Activated CD4-positive, alpha-beta memory T cell treated with anti-CD3 and anti-CD28 coated beads, Interleukin-2, amount 10 ng/mL, durations not matched to agents 7 days and 5 days (primary cell): ENCODE measurements around the gene DKK3. TPM values are rescaled to one million over a fixed set of nuclear protein-coding genes. Genes with fewer than 3 reads are reported as not detected.

Source experiments
- CTCF ChIA-PET: fragments of 350-600 bp; sonication (Branson Sonifier 250); formaldehyde crosslinking; loops from one replicate; lab custom pipeline; 2021; ENCODE audit warnings: antibody characterized with exemption, inconsistent platforms; lab: Charles Lee
- POLR2A ChIA-PET: fragments of 350-600 bp; sonication (Branson Sonifier 250); formaldehyde crosslinking; loops from one replicate; lab custom pipeline; 2021; ENCODE audit warnings: antibody characterized with exemption; lab: Charles Lee
- DNase-seq: peaks from one replicate; pipeline ENCODE4 v3.0.0-alpha.2; 2020
- H3K27ac Mint-ChIP-seq: one replicate; pipeline ENCODE4 v1.8.0; 2021; ENCODE audit warnings: mild to moderate bottlenecking, mixed read lengths
- H3K27me3 Mint-ChIP-seq: one replicate; pipeline ENCODE4 v1.8.0; 2021; ENCODE audit warnings: mixed read lengths
- H3K36me3 Mint-ChIP-seq: one replicate; pipeline ENCODE4 v1.8.0; 2021; ENCODE audit warnings: low read depth, mixed read lengths
- H3K4me1 Mint-ChIP-seq: one replicate; pipeline ENCODE4 v1.8.0; 2021; ENCODE audit warnings: mixed read lengths
- H3K4me3 Mint-ChIP-seq: one replicate; pipeline ENCODE4 v1.8.0; 2021; ENCODE audit warnings: mild to moderate bottlenecking, mixed read lengths
- H3K9me3 Mint-ChIP-seq: one replicate; pipeline ENCODE4 v1.8.0; 2021; ENCODE audit warnings: mixed read lengths
- total RNA-seq, 2 experiments: library from RNA; stranded (reverse); gene quantifications; one replicate each; pipeline ENCODE4 v1.2.3, GENCODE V29; 2021

The DKK3 gene
- total RNA-seq, 2 experiments from 2014 or later: not detected

- no peaks in the 10 kb centered on the region for H3K36me3 Mint-ChIP-seq
- POLR2A ChIA-PET: no interaction called here
- H3K27me3 Mint-ChIP-seq: peaks cover 82% of the 10 kb centered on the region
- peaks cover 7% of the 10 kb centered on the region for H3K4me1 Mint-ChIP-seq
- no peak overlapping the region for H3K4me3 Mint-ChIP-seq
- CTCF ChIA-PET: interaction anchor here (2.5 kb wide), 1 partner anchor 42 kb away, joined by 7 read pairs; no protein-coding TSS in a partner anchor
- no peak for DNase-seq
- no peak overlapping the region for H3K27ac Mint-ChIP-seq
- H3K9me3 Mint-ChIP-seq: no peaks in the 10 kb centered on the region
Observed at GRCh38 chr11:12008790-12009616, 577 bp upstream of the DKK3 start.

GRCh38 chr11:12007230-12007593, 1.2 kb downstream of the DKK3 start:
- no peak overlapping the region for H3K4me3 Mint-ChIP-seq
- ChIA-PET CTCF (interaction anchor here (1.2 to 1.3 kb wide), 2 partner anchors 20 to 41 kb away, joined by 3 to 4 read pairs; no protein-coding TSS in a partner anchor), POLR2A (no interaction called here)
- no peaks in the 10 kb centered on the region for H3K36me3 Mint-ChIP-seq
- H3K4me1 Mint-ChIP-seq: peaks cover 7% of the 10 kb centered on the region
- no peaks in the 10 kb centered on the region for H3K9me3 Mint-ChIP-seq
- peaks cover 82% of the 10 kb centered on the region for H3K27me3 Mint-ChIP-seq
- no peak for DNase-seq
- H3K27ac Mint-ChIP-seq: no peak overlapping the region

- DNase-seq: no peak
- ChIA-PET CTCF (interaction anchor here (1.2 to 1.3 kb wide), 2 partner anchors 19 to 41 kb away, joined by 3 to 4 read pairs; no protein-coding TSS in a partner anchor), POLR2A (no interaction called here)
- no peak overlapping the region for H3K27ac Mint-ChIP-seq
- H3K27me3 Mint-ChIP-seq: peaks cover 82% of the 10 kb centered on the region
- H3K36me3 Mint-ChIP-seq: no peaks in the 10 kb centered on the region
- peaks cover 7% of the 10 kb centered on the region for H3K4me1 Mint-ChIP-seq
- no peak overlapping the region for H3K4me3 Mint-ChIP-seq
- H3K9me3 Mint-ChIP-seq: no peaks in the 10 kb centered on the region
Observed at GRCh38 chr11:12006552-12007229, 1.7 kb downstream of the DKK3 start.

GRCh38 chr11:12005476-12005875, 3.0 kb downstream of the DKK3 start:
- Mint-ChIP-seq H3K27me3 (peaks cover 78% of the 10 kb centered on the region), H3K36me3 (no peaks in the 10 kb centered on the region), H3K9me3 (no peaks in the 10 kb centered on the region), H3K4me3 (no peak overlapping the region), H3K27ac (no peak overlapping the region), H3K4me1 (peaks cover 7% of the 10 kb centered on the region)
- CTCF ChIA-PET: interaction anchor here (1.0 kb wide), 2 partner anchors 17 to 40 kb away, joined by 3 read pairs; no protein-coding TSS in a partner anchor
- POLR2A ChIA-PET: no interaction called here
- no peak for DNase-seq

- H3K36me3 Mint-ChIP-seq: no peaks in the 10 kb centered on the region
- CTCF ChIA-PET: interaction anchor here (1.0 to 1.5 kb wide), 3 partner anchors 17 to 40 kb away, joined by 3 to 4 read pairs (median 3); no protein-coding TSS in a partner anchor
- peaks cover 7% of the 10 kb centered on the region for H3K4me1 Mint-ChIP-seq
- no peak overlapping the region for H3K27ac Mint-ChIP-seq
- POLR2A ChIA-PET: no interaction called here
- DNase-seq: no peak
- peaks cover 74% of the 10 kb centered on the region for H3K27me3 Mint-ChIP-seq
- H3K4me3 Mint-ChIP-seq: no peak overlapping the region
- no peaks in the 10 kb centered on the region for H3K9me3 Mint-ChIP-seq
Observed at GRCh38 chr11:12005061-12005460, 3.4 kb downstream of the DKK3 start.

GRCh38 chr11:12003815-12004214, 4.6 kb downstream of the DKK3 start:
- Mint-ChIP-seq H3K36me3 (no peaks in the 10 kb centered on the region), H3K9me3 (no peaks in the 10 kb centered on the region), H3K4me1 (peaks cover 7% of the 10 kb centered on the region), H3K4me3 (no peak overlapping the region), H3K27me3 (peaks cover 74% of the 10 kb centered on the region), H3K27ac (no peak overlapping the region)
- CTCF ChIA-PET: interaction anchor here (1.5 kb wide), 1 partner anchor 37 kb away, joined by 4 read pairs; no protein-coding TSS in a partner anchor
- DNase-seq: no peak
- POLR2A ChIA-PET: no interaction called here

- Mint-ChIP-seq H3K27me3 (peaks cover 71% of the 10 kb centered on the region), H3K27ac (no peak overlapping the region), H3K9me3 (no peaks in the 10 kb centered on the region), H3K4me1 (peaks cover 10% of the 10 kb centered on the region), H3K4me3 (no peak overlapping the region), H3K36me3 (no peaks in the 10 kb centered on the region)
- DNase-seq: no peak
- ChIA-PET CTCF (no interaction called here), POLR2A (no interaction called here)
Observed at GRCh38 chr11:12003336-12003735, 5.1 kb downstream of the DKK3 start.

GRCh38 chr11:12001186-12001585, 7.2 kb downstream of the DKK3 start:
- Mint-ChIP-seq H3K4me3 (no peak overlapping the region), H3K36me3 (no peaks in the 10 kb centered on the region), H3K9me3 (no peaks in the 10 kb centered on the region), H3K27me3 (peaks cover 57% of the 10 kb centered on the region), H3K4me1 (peaks cover 17% of the 10 kb centered on the region), H3K27ac (no peak overlapping the region)
- POLR2A ChIA-PET: no interaction called here
- CTCF ChIA-PET: interaction anchor here (0.8 kb wide), 1 partner anchor 34 kb away, joined by 3 read pairs; no protein-coding TSS in a partner anchor
- no peak for DNase-seq

GRCh38 chr11:11998091-11998781, 10.2 kb downstream of the DKK3 start:
- Mint-ChIP-seq H3K9me3 (no peaks in the 10 kb centered on the region), H3K4me3 (peak overlapping the region; percentile 18), H3K27ac (no peak overlapping the region), H3K36me3 (no peaks in the 10 kb centered on the region), H3K27me3 (peaks cover 51% of the 10 kb centered on the region), H3K4me1 (peaks cover 17% of the 10 kb centered on the region)
- CTCF ChIA-PET: no interaction called here
- POLR2A ChIA-PET: no interaction called here
- DNase-seq: no peak

GRCh38 chr11:11997049-11997322, 11.4 kb downstream of the DKK3 start:
- H3K9me3 Mint-ChIP-seq: no peaks in the 10 kb centered on the region
- no peak overlapping the region for H3K4me3 Mint-ChIP-seq
- ChIA-PET POLR2A (no interaction called here), CTCF (no interaction called here)
- no peak overlapping the region for H3K27ac Mint-ChIP-seq
- no peak for DNase-seq
- no peaks in the 10 kb centered on the region for H3K36me3 Mint-ChIP-seq
- H3K4me1 Mint-ChIP-seq: peaks cover 17% of the 10 kb centered on the region
- peaks cover 45% of the 10 kb centered on the region for H3K27me3 Mint-ChIP-seq

- Mint-ChIP-seq H3K4me1 (peaks cover 17% of the 10 kb centered on the region), H3K36me3 (no peaks in the 10 kb centered on the region), H3K27ac (no peak overlapping the region), H3K4me3 (no peak overlapping the region), H3K9me3 (no peaks in the 10 kb centered on the region), H3K27me3 (peaks cover 45% of the 10 kb centered on the region)
- ChIA-PET CTCF (no interaction called here), POLR2A (no interaction called here)
- no peak for DNase-seq
Observed at GRCh38 chr11:11996321-11997048, 11.9 kb downstream of the DKK3 start.

- Mint-ChIP-seq H3K9me3 (no peaks in the 10 kb centered on the region), H3K27me3 (peaks cover 46% of the 10 kb centered on the region), H3K36me3 (no peaks in the 10 kb centered on the region), H3K4me1 (peaks cover 17% of the 10 kb centered on the region), H3K27ac (no peak overlapping the region), H3K4me3 (no peak overlapping the region)
- DNase-seq: no peak
- CTCF ChIA-PET: no interaction called here
- POLR2A ChIA-PET: no interaction called here
Observed at GRCh38 chr11:11995601-11996000, 12.8 kb downstream of the DKK3 start.
